A549 (cell line): ENCODE data around the gene TESK2. TPM values are rescaled to one million over a fixed set of nuclear protein-coding genes. Genes with fewer than 3 reads are reported as not detected.

Source experiments
- ATAC-seq, 2 experiments: fragments of 200-7000 bp in 1 of 2; fragments of >200 bp in 1 of 2; cut with Nextera tagmentation in 1 of 2; cut with Tn5 transposase in 1 of 2; 3 replicates each; pipeline versions ENCODE4 v1.8.0 to v1.9.1; 2018 to 2020; ENCODE audit warnings: mild to moderate bottlenecking in 1 of 2, moderate library complexity in 1 of 2
- CTCF ChIA-PET: fragments of 300-600 bp; sonication (Branson Sonifier 250); formaldehyde crosslinking; extraction: SDS; loops from one replicate; lab custom pipeline; 2021; ENCODE audit warnings: antibody characterized with exemption, inconsistent platforms; lab: Yijun Ruan, JAX
- POLR2A ChIA-PET: fragments of 350-600 bp; formaldehyde crosslinking; extraction: SDS; loops from one replicate; lab custom pipeline; 2021; ENCODE audit warnings: antibody characterized with exemption, inconsistent platforms; lab: Yijun Ruan, JAX
- DNase-seq, 2 experiments: peaks; one replicate each; pipeline versions ENCODE4 v3.0.0 to v3.0.0-alpha.2; 2011 to 2016; ENCODE audit warnings: low read depth in 1 of 2, low spot score in 1 of 2
- FAIRE-seq: peaks from 2 replicates; lab custom pipeline; 2011; peaks lifted over from hg19 to GRCh38; lab: Jason Lieb, UNC
- H3K27ac ChIP-seq, 2 experiments: fragments of >200 bp; sonication (Bioruptor Twin); formaldehyde crosslinking; 3 replicates each; pipeline ENCODE4 v1.5.1; 2016 to 2017
- H3K4me1 ChIP-seq: fragments of >200 bp; sonication (Bioruptor Twin); formaldehyde crosslinking; 3 replicates; pipeline ENCODE4 v1.6.1; 2016
- H3K4me2 ChIP-seq: fragments of >200 bp; sonication (Bioruptor Twin); formaldehyde crosslinking; 3 replicates; pipeline ENCODE4 v1.6.1; 2016
- H3K4me3 ChIP-seq: fragments of >200 bp; sonication (Bioruptor Twin); formaldehyde crosslinking; 3 replicates; pipeline ENCODE4 v1.5.1; 2016
- H3K9me3 ChIP-seq: fragments of >200 bp; sonication (Bioruptor Twin); formaldehyde crosslinking; 3 replicates; pipeline ENCODE4 v1.6.1; 2016
- ATOH8 ChIP-seq: fragments of 250-450 bp; sonication (Bioruptor Pico); IDR thresholded peaks from 2 replicates; pipeline ENCODE4 v1.5.0; 2020; ENCODE audit warnings: low read depth, mild to moderate bottlenecking, moderate library complexity
- BCL3 ChIP-seq: fragments of >200 bp; sonication (Bioruptor Twin); formaldehyde crosslinking; IDR thresholded peaks from 3 replicates; pipeline ENCODE4 v1.6.1; 2016
- CBX8 ChIP-seq: fragments of 200-600 bp; sonication (generic); IDR thresholded peaks from 2 replicates; pipeline ENCODE4 v1.6.1; 2016
- CHD4 ChIP-seq: fragments of 200-600 bp; sonication (generic); IDR thresholded peaks from 2 replicates; pipeline ENCODE4 v1.6.1; 2016; ENCODE audit warnings: antibody characterized with exemption, mild to moderate bottlenecking, borderline replicate concordance
- ESRRA ChIP-seq: fragments of 150-350 bp; IDR thresholded peaks from 2 replicates; pipeline ENCODE4 v1.6.1; 2014; ENCODE audit warnings: mild to moderate bottlenecking, low read length, borderline replicate concordance
- FOSL2 ChIP-seq, 2 experiments: fragments of 450-650 bp in 1 of 2; fragments of >200 bp in 1 of 2; sonication (Bioruptor Twin) in 1 of 2; formaldehyde crosslinking; IDR thresholded peaks; 2 replicates each; pipeline versions ENCODE4 v1.5.0 to v1.6.1; 2016 to 2020; ENCODE audit warnings: mild to moderate bottlenecking in 1 of 2, moderate library complexity in 1 of 2
- HDAC2 ChIP-seq: fragments of 200-600 bp; sonication (generic); IDR thresholded peaks from 2 replicates; pipeline ENCODE4 v1.6.1; 2016
- HOXA7 ChIP-seq: fragments of 250-450 bp; sonication (Bioruptor Pico); IDR thresholded peaks from 2 replicates; pipeline ENCODE4 v1.5.0; 2020; ENCODE audit warnings: mild to moderate bottlenecking, moderate library complexity
- HOXB5 ChIP-seq: fragments of 250-450 bp; sonication (Bioruptor Pico); IDR thresholded peaks from 2 replicates; pipeline ENCODE4 v1.5.0; 2020; ENCODE audit warnings: mild to moderate bottlenecking, moderate library complexity
- JUNB ChIP-seq: fragments of >200 bp; sonication (Bioruptor Twin); formaldehyde crosslinking; IDR thresholded peaks from 2 replicates; pipeline ENCODE4 v1.6.1; 2016
- MAZ ChIP-seq: fragments of 150-350 bp; IDR thresholded peaks from 2 replicates; pipeline ENCODE4 v1.6.1; 2014; ENCODE audit warnings: antibody characterized with exemption, low read depth, low read length, borderline replicate concordance
- MYC ChIP-seq: IDR thresholded peaks from 2 replicates; pipeline ENCODE4 v1.6.1; 2012; ENCODE audit warnings: mild to moderate bottlenecking, inconsistent platforms, low read length, improper control_type of control experiment, borderline replicate concordance
- POLR2AphosphoS2 ChIP-seq: conservative IDR thresholded peaks from 2 replicates; pipeline ENCODE4 v1.6.1; 2012; ENCODE audit warnings: low read length, improper control_type of control experiment, inconsistent platforms
- RAD21 ChIP-seq, 2 experiments: fragments of >200 bp in 1 of 2; sonication (Bioruptor Twin) in 1 of 2; formaldehyde crosslinking in 1 of 2; IDR thresholded peaks in 1 of 2; conservative IDR thresholded peaks in 1 of 2; 2 replicates in 1 of 2; 3 replicates in 1 of 2; pipeline ENCODE4 v1.6.1; 2012 to 2018; ENCODE audit warnings: inconsistent platforms in 1 of 2
- REST ChIP-seq: fragments of 200-600 bp; sonication (generic); IDR thresholded peaks from 2 replicates; pipeline ENCODE4 v1.6.1; 2016; ENCODE audit warnings: antibody characterized with exemption, mild to moderate bottlenecking, moderate library complexity
- USF2 ChIP-seq: fragments of 450-650 bp; IDR thresholded peaks from 2 replicates; pipeline ENCODE4 v1.6.1; 2014; ENCODE audit warnings: antibody characterized with exemption
- ZC3H11A ChIP-seq: fragments of 450-650 bp; IDR thresholded peaks from 2 replicates; pipeline ENCODE4 v1.6.1; 2014; ENCODE audit warnings: antibody characterized with exemption, mild to moderate bottlenecking
- ZNF302 ChIP-seq: fragments of 250-450 bp; sonication (Bioruptor Pico); IDR thresholded peaks from 2 replicates; pipeline ENCODE4 v1.9.0; 2021; ENCODE audit warnings: inconsistent platforms, mild to moderate bottlenecking, moderate library complexity
- WGBS: methylation state at CpG from one replicate; pipeline ENCODE4 v1.1.6; 2017; ENCODE audit errors: missing lambda C conversion rate; 5-methylcytosine and 5-hydroxymethylcytosine counted together
- polyA plus RNA-seq, 4 experiments: library from polyadenylated mRNA; depleted of rRNA in 3 of 4; stranded (reverse); fragments of >200 nt; fragmentation: RNase III in 1 of 4; extraction: RNeasy Plus Mini Kit Qiagen cat#74134 plus additional on column Dnase treatment in 1 of 4; gene quantifications; 2 replicates in 3 of 4; 3 replicates in 1 of 4; pipeline ENCODE4 v1.2.3, GENCODE V29; 2011 to 2017

The TESK2 gene
- polyA plus RNA-seq, 2 of the 4 experiments (the other 2 are of a cell fraction) = 0.22 to 0.48 TPM

- Histone ChIP-seq H3K4me2 (no peak overlapping the region), H3K27ac (no peak overlapping the region), H3K9me3 (no peaks in the 10 kb centered on the region), H3K4me3 (no peak overlapping the region), H3K4me1 (no peaks in the 10 kb centered on the region)
- no peak for DNase-seq
- POLR2A ChIA-PET = no interaction called here
- CTCF ChIA-PET = no interaction called here
- TF ChIP-seq HOXB5 (no peak), FOSL2 (IDR thresholded peaks at IDR 0.05) (no peak), FOSL2 (CRISPR knock-in tag; IDR thresholded peaks at IDR 0.05) (no peak), ESRRA (no peak), CHD4 (no peak), HDAC2 (no peak), JUNB (no peak), MYC (no peak), USF2 (no peak), ZNF302 (CRISPR knock-in tag) (no peak), CBX8 (no peak), ZC3H11A (no peak), POLR2AphosphoS2 (no peak), HOXA7 (CRISPR knock-in tag) (no peak), RAD21 (conservative IDR thresholded peaks at IDR 0.05 in 1 of 2, IDR thresholded peaks at IDR 0.05 in 1 of 2) (no peak), ATOH8 (CRISPR knock-in tag) (no peak), BCL3 (no peak), MAZ (no peak), REST (no peak)
- no peak for ATAC-seq
- no peak for FAIRE-seq
- 11% methylated on average over 1 of the region's 1 CpG for WGBS
Observed at GRCh38 chr1:45380730-45381129, 110.2 kb downstream of the TESK2 start.

GRCh38 chr1:45380125-45380524 is 110.8 kb downstream of the TESK2 start:
- POLR2A ChIA-PET = no interaction called here
- Histone ChIP-seq H3K9me3 (no peaks in the 10 kb centered on the region), H3K4me2 (no peak overlapping the region), H3K4me1 (no peaks in the 10 kb centered on the region), H3K27ac (no peak overlapping the region), H3K4me3 (no peak overlapping the region)
- DNase-seq (no peak), ATAC-seq (no peak), FAIRE-seq (no peak)
- TF ChIP-seq HOXA7 (CRISPR knock-in tag) = no peak
- WGBS = 75% methylated on average over 4 of the region's 4 CpGs
- CTCF ChIA-PET = no interaction called here
